OCI-LY3 (cell line): ENCODE data around the gene ATP4A.

ENCODE experiments used
- EZH2phosphoT487 ChIP-seq: fragments of 200-600 bp; shearing (Covaris generic); IDR thresholded peaks from 2 replicates; pipeline ENCODE4 v1.6.1; 2018; ENCODE audit warnings: antibody characterized with exemption, mixed run types, low read depth
- TF ChIP-seq, protein P1 (sequence below): fragments of 200-600, 300-600 bp; sonication (generic); IDR thresholded peaks from 2 replicates; pipeline ENCODE4 v1.5.1; 2014; ENCODE audit warnings: antibody characterized with exemption, low read length, low read depth

DNA sequence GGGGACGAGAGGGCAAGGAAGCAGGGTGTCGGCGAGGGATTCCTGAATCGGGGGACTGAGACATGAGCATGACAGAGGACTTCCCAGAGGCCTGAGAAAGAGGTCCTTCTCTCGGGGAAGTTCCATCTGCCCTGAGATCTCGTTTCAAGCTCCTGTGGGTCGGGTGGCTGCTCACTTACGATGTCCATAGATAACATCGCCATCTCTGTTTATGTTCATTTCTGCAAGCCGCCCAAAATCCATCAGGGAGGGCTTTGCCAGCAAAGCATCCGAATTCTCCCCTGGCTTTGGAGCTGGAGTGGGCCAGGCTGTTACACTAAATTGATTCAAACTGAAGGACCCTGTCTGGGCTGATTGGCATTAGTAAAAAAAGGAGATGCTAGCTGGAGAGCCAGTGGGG lies 55.9 kb downstream of the ATP4A start:
- TF ChIP-seq, protein P1, sequence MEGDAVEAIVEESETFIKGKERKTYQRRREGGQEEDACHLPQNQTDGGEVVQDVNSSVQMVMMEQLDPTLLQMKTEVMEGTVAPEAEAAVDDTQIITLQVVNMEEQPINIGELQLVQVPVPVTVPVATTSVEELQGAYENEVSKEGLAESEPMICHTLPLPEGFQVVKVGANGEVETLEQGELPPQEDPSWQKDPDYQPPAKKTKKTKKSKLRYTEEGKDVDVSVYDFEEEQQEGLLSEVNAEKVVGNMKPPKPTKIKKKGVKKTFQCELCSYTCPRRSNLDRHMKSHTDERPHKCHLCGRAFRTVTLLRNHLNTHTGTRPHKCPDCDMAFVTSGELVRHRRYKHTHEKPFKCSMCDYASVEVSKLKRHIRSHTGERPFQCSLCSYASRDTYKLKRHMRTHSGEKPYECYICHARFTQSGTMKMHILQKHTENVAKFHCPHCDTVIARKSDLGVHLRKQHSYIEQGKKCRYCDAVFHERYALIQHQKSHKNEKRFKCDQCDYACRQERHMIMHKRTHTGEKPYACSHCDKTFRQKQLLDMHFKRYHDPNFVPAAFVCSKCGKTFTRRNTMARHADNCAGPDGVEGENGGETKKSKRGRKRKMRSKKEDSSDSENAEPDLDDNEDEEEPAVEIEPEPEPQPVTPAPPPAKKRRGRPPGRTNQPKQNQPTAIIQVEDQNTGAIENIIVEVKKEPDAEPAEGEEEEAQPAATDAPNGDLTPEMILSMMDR: no peak
- TF ChIP-seq EZH2phosphoT487: no peak
